HG02870 (cell line): ENCODE data around the gene ETV6.
"Not testable (repeated sequence)": the region's sequence is repeated elsewhere in the genome, so short reads cannot be mapped to it uniquely, and the experiment has no call there.

Experiments used
- ATAC-seq: cut with Tn5 transposase; IDR thresholded peaks from one replicate; pipeline ENCODE4 v1.9.1; 2021; ENCODE audit warnings: mild to moderate bottlenecking, moderate library complexity; ENCODE audit not compliant: unreplicated experiment

Gene ETV6

DNA sequence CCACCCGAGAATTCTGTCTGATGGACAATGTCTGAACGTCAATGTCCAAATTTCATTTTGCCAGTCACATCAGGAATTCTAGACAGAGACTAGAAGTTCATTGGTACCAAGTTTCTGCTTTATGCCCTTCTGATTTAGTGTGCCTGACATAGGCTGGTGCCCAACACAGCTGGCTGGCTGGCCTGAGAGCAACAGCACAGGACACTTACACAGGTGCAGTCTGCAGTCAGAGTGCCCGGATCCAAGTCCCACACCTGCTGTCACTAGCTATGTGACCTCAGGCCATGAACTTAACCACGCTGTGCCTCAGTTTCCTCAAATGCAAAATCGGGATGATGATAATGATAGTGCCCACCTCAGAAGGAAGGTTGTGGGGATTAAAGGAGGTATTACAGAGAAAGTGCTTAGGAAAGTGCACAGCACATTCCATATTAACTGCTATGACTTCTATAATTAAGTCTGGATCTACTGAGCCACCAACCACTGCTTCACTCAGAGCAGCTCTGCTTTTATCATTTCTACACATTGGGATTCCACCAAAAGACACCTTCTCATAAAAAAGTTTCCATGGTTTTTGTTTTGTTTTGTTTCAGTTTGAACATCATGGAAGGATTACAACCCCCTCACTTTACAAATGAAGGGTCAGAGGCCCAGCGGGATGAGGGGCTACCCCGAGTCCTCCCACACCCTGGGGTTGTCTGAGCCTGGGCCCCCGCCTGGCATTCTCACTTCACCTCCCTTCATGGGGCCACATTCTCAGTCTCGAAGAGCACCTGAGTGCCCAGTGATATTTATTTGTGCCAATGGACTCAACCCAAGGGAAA is 252.4 kb downstream of the ETV6 start:
- ATAC-seq: no peak

DNA sequence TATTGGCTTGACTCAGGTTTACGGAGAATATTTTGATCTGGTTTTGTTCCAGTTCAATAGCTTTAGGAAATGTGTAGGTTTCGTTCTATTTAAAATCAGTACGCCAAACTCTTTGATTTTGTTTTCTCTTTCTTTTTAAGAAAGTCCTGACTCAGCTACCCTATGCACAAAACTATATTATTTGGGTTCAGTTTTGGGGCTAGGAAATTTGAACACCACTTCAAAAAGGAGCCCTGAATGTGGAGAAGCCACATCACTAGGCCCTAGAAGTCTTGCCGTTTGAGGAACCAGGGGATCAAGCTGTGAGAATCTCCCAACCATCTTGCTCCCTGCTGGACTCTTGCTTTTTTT is 253.0 kb downstream of the ETV6 start:
- ATAC-seq: no peak

DNA sequence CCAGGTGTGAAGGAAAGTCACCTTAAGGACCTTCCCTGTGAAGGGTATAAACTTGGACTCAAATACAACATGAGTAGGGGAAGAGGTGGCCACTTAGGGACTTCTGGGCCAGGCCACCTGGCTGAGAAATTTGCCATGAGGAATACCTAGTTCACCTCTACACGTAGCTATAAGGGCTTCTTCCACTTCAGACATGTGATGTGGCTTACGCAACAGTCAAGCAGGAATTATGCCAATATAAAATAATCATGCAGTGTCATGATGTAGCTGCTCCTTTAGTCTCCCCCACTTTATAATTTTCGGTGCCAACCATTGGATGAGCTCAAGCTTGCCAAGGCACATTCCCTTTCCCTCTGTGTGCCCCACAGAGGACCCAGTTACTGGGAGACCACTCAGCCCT is 254.7 kb downstream of the ETV6 start:
- no peak for ATAC-seq

DNA sequence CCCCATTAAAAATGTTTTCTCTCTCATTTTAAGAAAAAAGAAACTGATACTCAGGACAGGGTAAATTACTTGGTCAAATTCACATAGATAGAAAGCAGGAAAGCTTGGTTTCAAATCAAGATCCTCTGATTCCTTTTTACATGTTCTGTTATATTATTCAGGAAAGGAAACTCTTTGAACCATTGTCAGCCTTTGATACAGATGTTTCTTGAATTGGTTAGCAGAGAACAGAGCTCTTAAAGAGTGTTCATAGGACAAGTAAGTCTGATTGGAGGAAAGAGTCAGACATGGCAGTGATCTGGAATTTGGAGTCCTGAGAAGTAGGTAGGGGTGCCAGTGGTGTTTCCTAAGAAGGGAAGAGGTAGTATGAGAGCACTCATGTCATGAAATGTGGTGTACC is 256.1 kb downstream of the ETV6 start:
- ATAC-seq: no peak

DNA sequence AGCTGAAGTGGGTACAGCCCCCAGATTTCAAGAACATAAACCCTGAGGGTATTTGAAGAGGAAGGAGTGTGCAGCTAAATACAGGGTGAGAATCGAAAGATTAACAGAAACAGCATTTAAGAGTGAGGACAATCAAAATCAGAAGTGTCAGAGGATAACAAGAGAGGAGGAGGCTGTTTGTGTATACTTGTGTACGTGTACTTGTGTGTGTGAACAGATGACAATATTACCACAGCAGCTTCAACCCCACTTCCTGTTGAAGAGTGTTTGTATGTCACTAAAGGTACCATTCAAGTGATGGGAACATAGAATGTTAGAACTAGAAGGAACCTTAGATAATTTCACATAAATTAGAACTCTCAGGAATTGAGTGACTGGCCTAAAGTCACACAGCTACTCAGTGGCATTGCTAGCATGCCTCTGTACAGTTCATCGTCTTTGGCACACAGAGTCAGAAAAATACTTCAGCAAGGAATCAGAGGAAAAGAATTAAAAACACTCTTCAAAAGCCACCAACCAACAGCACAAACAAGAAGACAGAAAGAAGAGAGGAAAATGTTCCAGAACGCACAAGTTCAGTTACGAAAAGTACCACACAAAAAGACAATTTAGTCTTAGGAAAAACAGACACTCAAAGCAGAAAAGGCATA is 256.9 kb downstream of the ETV6 start:
- ATAC-seq: no peak

DNA sequence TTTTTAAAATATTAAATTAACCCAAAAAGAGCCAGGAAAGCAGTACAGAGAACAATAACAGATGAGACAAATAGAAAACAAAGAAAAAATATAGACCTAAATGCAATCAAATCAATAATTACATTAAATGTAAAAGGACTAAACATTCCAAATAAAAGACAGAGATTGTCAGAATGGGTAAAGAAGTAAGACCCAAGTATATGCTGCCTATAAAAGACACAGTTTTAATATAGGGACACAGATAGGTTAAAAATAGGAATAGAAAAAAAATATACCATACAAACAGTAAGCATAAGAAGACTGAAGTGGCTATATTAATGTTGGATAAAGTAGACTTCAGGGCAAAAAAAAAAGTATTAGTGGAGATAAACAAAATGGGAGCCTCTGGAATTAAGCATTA is 258.2 kb downstream of the ETV6 start:
- ATAC-seq: no peak

DNA sequence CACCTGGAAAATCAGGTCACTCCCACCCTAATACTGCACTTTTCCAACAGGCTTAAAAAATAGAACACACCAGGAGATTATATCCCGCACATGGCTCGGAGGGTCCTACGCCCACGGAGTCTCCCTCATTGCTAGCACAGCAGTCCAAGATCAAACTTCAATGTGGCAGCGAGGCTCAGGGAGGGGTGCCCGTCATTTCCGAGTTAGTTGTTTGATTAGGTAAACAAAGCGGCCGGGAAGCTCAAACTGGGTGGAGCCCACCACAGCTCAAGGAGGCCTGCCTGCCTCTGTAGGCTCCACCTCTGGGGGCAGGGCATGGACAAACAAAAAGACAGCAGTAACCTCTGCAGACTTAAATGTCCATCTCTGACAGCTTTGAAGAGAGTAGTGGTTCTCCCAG is 259.9 kb downstream of the ETV6 start:
- ATAC-seq: not testable (repeated sequence)

DNA sequence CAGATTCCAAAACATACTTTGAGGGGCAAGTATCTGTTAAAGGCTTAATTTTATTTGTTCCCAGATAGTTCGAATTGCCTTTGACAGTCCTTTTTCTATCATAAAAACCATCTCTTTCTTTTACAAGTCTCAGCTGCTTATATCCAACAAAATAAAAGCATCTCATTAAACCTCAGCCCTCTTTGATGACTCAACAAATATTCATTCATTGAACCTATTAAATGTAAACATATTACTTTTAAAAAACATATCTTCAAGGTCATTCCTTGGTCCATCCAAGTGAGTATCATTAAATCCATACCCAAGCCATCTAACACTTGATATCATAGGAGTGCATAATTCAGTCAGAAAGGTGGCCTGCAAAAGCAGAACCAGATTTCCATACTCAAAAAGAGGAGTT is 266.6 kb downstream of the ETV6 start:
- ATAC-seq: no peak

DNA sequence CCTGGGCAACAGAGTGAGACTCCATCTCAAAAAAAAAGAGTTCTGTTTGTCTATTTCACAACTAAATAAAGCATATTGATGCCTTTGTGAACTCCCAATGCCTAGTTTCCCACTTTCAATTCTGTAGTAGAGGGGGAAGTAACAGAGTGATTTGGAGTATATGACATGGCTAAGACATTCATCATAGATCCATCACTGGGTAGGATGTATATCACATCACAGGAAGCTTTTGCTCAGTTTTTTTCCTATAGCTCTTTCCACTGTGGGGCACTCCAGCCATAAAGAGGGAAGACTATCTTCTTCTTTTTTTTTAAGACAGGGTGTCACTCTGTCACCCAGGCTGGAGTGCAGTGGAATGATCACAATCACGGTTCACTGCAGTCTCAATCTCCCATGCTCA is 267.3 kb downstream of the ETV6 start:
- no peak for ATAC-seq

DNA sequence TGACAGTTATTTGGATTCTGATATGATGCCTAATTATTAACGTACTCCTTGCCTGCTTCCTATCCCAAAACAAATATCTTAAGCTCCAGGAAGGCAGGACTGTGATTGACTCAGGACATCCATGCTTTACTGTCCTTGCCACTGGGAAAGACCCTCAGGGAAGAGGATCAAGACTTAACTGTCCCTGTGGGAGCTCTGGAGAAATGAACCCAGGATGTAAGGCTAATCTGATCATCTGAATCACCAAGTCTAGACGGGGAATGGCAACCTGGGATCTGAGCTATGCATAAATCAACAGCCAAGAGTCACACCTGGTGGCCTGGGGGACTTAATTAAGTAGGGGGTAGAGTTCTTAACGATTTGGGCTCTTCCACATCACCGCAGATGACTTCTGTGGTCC is 268.0 kb downstream of the ETV6 start:
- no peak for ATAC-seq

DNA sequence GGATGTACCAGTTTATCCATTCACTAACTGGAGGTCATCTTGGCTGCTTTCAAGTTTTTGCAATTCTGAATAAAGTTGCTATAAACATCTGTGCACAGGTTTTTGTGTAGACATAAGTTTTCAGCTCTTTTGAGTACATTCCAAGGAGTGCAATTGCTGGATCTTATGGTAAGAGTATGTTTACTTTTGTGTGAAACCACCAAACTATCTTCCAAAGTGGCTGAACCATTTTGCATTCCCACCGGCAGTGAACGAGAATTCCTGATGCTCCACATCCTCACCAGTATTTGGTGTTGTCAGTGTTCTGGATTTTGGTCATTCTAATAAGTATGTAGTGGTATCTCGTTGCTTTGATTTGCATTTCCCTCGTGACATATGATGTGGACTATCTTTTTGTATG is 270.8 kb downstream of the ETV6 start:
- ATAC-seq: no peak

DNA sequence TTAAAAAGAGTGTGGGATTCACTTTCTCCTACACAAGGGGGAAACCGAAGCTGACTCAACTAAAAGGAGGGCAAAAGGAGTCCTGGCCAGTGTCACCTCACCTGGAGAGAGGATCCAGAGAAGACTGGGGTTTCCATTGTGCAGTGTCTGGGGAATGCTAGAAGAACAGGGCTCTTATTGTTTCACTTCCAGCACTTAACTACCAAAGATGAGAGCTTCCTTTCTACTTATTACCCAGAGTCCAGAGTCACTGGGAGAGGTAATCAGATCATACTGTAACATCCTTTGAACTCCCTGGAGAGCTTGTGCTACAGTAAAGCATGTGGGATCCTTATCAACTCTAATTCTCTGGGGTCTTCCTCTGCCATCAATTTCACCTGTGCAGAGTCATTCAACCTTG is 272.9 kb downstream of the ETV6 start:
- no peak for ATAC-seq

DNA sequence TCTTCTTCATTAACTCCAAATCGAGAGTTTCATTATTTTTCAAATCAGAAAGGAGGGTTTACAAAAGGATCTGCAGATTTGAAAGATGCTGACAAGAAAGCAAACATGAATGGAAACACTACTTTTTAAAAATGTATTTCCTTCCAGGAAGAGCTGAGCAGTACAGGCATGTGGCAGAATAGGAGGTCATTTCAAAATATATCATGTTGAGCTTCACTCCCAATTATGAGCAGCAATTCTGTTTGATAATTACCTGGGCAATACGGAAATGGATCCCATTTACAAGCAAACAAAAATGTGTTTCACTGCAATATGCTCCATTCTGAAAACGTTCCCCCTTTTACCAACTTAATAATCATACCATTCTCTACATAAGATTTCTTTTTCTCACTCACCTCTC is 273.6 kb downstream of the ETV6 start:
- no peak for ATAC-seq

DNA sequence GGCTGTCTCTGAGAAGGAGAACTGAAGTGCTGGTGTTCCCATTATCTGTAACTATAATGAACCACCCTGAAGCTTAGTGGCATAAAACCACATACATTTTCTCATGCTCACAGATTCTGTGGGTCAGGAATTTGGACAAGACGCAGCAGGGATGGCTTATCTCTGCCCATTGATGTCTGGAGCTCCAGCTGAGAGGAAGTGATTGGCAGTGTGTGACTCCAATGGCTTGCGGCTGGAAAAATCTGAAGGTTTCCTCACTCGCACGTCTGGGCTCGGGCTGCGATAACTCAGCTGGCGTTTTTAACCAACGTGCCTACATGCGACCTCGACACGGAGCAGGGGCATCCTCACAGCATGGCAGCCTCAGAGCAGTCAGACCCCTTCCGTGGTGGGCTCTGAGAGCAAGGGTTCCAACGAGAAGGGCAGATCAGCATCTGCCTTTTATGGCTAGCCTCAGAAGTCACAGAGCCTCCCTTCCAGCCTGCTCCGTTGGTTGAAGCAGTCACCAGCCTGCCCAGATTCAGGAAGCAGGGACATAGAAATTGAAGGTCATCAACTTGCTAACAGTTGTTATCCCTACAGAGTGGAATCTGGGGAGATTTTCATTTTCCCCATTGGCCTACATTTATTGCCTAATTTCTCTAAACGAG is 277.9 kb downstream of the ETV6 start:
- ATAC-seq: no peak

DNA sequence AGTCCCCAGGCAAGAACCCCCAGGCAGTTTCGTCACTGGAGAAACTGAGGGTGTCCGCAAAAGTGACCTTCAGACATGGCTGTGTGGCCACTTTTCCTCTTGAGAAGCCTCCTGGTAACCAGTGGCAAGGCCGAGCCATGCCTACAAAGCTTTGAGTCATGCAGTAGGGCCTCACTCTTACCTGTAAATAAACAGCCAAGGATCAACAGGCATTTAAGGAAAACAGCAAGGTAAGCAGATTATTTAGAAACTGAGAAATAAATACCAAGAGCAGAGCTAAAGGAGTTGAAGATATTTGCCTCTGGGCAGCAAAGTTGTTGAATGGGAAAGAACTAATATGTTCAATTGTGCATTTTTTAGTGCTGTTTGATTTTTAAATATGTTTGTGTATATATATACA is 280.2 kb downstream of the ETV6 start:
- no peak for ATAC-seq

DNA sequence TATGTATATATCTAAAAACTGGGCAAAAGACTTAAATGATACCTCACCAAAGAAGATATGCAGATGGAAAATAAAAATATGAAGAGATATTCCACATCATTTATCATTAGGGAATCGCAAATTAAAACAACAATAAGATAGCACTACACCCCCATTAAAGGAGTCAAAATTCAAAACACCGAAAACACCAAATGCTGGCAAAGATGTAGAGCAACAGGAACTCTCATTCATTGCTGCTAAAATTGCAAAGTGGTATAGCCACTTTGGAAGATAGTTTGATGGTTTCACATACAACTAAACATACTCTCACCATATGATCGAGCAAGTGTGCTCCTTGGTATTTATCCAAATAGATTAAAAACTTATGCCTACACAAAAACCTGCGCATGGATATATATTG is 289.7 kb downstream of the ETV6 start:
- ATAC-seq: no peak

DNA sequence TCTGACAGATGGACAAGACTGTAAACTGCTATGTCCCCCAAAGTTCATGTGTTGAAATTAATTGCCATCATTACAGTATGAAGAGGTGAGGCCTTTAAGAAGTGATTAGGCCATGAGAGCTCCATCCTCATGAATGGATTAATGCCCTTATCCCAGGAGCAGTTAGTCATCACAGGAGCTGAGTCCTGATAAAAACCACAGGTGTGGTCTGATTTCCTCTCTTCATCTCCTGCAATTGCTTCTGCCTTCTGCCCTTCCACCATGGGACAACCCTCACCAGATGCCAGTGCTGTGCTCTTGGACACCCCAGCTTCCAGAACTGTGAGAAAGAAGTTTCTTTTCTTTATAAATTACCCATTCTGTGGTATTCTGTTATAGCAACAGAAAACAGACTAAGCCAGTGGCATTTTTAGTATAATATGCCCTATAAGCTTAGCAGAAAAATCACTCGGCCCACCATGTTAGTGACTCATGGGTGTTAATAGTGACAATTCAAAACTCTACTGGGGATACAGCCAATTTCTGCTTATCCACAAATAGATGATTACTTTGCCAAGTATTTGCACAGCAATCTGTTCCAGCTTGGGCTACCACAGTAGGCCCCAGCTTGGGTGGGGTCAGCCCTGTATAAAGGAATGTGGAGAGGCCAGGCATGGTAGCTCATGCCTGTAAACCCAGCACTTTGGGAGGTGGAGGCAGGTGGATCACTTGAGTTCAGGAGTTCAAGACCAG is 292.3 kb downstream of the ETV6 start:
- ATAC-seq: no peak

DNA sequence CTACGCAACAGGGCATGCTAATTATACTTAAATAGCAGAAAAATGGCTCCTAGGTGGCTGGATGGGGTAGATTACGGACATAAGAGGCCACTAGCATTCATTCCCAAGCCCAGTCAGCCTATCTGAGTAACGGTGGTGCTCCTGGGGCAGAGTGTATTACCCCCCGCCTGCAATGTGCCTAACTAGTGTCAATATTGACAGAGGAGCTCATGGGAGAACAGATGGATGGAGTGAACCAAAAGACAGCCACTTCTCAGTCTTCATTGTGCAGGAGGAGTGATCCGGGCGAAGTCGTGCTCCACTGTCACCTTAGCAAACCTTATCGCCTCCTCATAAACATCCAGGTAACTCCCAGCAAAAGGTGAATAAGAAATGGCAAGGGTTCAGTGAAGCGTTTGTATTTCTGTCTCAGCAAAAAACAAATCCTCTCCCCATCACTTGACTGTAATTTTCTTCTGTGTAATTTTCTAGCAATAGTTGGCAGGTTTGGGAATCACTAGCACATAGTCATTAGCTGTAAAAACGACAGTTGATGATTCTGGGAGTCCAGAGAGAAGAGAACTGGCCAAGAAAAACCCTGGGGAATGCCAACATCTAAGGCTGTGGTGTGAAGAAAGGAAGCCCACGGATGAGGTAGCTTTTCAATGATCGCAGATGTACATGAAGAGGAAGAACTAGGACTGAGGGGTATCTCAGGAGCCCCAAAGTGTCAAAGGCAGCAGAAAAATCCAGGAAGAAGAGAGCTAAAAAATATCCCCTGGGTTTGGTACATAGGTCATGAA is 294.6 kb downstream of the ETV6 start:
- no peak for ATAC-seq
